ENCODE data around the gene PARP1.

Gene PARP1

GRCh38 chr1:226360106-226360746, 47.7 kb downstream of the PARP1 start:
- DNase-seq (ENCODE audit: low read depth): no peak

GRCh38 chr1:226357416-226357815, 50.5 kb downstream of the PARP1 start:
- no peak for TF ChIP-seq CTCF (IDR thresholded peaks at IDR 0.05; ENCODE audit: low read length, missing control alignments)
- H3K4me3 ChIP-seq (replicated peaks; ENCODE audit: low read depth, low read length): no peak overlapping the region
- no peak for DNase-seq (ENCODE audit: low read depth)

More at GRCh38 chr1:226360106-226360746, 47.7 kb downstream of the PARP1 start:
- no peak overlapping the region for H3K4me3 ChIP-seq (replicated peaks; ENCODE audit: low read depth, low read length)
- no peak for TF ChIP-seq CTCF (IDR thresholded peaks at IDR 0.05; ENCODE audit: low read length, missing control alignments)

- H3K4me3 ChIP-seq (replicated peaks; ENCODE audit: low read depth, low read length): no peak overlapping the region
- TF ChIP-seq CTCF (IDR thresholded peaks at IDR 0.05; ENCODE audit: low read length, missing control alignments): no peak
- DNase-seq (ENCODE audit: low read depth): no peak
Measured at GRCh38 chr1:226355669-226356551, 52.0 kb downstream of the PARP1 start.

- no peak overlapping the region for H3K4me3 ChIP-seq (replicated peaks; ENCODE audit: low read depth, low read length)
- no peak for TF ChIP-seq CTCF (IDR thresholded peaks at IDR 0.05; ENCODE audit: low read length, missing control alignments)
- DNase-seq (ENCODE audit: low read depth): no peak
Measured at GRCh38 chr1:226355016-226355415, 52.9 kb downstream of the PARP1 start.

GRCh38 chr1:226353698-226354525, 54.0 kb downstream of the PARP1 start:
- no peak overlapping the region for H3K4me3 ChIP-seq (replicated peaks; ENCODE audit: low read depth, low read length)
- no peak for TF ChIP-seq CTCF (IDR thresholded peaks at IDR 0.05; ENCODE audit: low read length, missing control alignments)
- no peak for DNase-seq (ENCODE audit: low read depth)

GRCh38 chr1:226351709-226352108, 56.2 kb downstream of the PARP1 start:
- TF ChIP-seq CTCF (IDR thresholded peaks at IDR 0.05; ENCODE audit: low read length, missing control alignments): no peak
- DNase-seq (ENCODE audit: low read depth): no peak

More at GRCh38 chr1:226351709-226352108, 56.2 kb downstream of the PARP1 start:
- no peak overlapping the region for H3K4me3 ChIP-seq (replicated peaks; ENCODE audit: low read depth, low read length)

Data from fibroblast of pulmonary artery (primary cell).